GM12865 (cell line): ENCODE results near the gene PLEKHA1.

Experiments
- DNase-seq: peaks from one replicate; pipeline ENCODE4 v3.0.0; 2010; ENCODE audit warnings: low read depth
- H3K4me3 ChIP-seq: 2 replicates; pipeline ENCODE4 v1.5.1; 2011; ENCODE audit warnings: mild to moderate bottlenecking, low read depth, low read length, control low read depth
- CTCF ChIP-seq: IDR thresholded peaks from 2 replicates; pipeline ENCODE4 v1.5.1; 2011; ENCODE audit warnings: low read length, control low read depth, low read depth, inconsistent platforms; ENCODE audit not compliant: insufficient read depth; ENCODE audit errors: missing control alignments

Gene PLEKHA1

GRCh38 chr10:122402548-122403131, 28.1 kb downstream of the PLEKHA1 start:
- DNase-seq: no peak
- no peak for TF ChIP-seq CTCF
- H3K4me3 ChIP-seq: no peak overlapping the region

- no peak for DNase-seq
- no peak overlapping the region for H3K4me3 ChIP-seq
- no peak for TF ChIP-seq CTCF
These were observed 30.1 kb downstream of the PLEKHA1 start for GRCh38 chr10:122404576-122404975.

- TF ChIP-seq CTCF: no peak
- no peak overlapping the region for H3K4me3 ChIP-seq
- no peak for DNase-seq
These were observed 33.0 kb downstream of the PLEKHA1 start for GRCh38 chr10:122407375-122408125.

- no peak for TF ChIP-seq CTCF
- no peak for DNase-seq
- no peak overlapping the region for H3K4me3 ChIP-seq
These were observed 38.8 kb downstream of the PLEKHA1 start for GRCh38 chr10:122413327-122413726.

- no peak for TF ChIP-seq CTCF
- no peak overlapping the region for H3K4me3 ChIP-seq
- DNase-seq: no peak
These were observed 43.2 kb downstream of the PLEKHA1 start for GRCh38 chr10:122417667-122418066.

- no peak for DNase-seq
- no peak for TF ChIP-seq CTCF
- no peak overlapping the region for H3K4me3 ChIP-seq
These were observed 44.5 kb downstream of the PLEKHA1 start for GRCh38 chr10:122419016-122419415.
